Gastrocnemius medialis (tissue), 4 donors: ENCODE results near the gene IL13.
"Not testable (repeated sequence)": the region's sequence is repeated elsewhere in the genome, so short reads cannot be mapped to it uniquely, and the experiment has no call there.

ENCODE experiments used
- POLR2A ChIP-seq, 2 donors: fragments of 450-650 bp; IDR thresholded peaks; one replicate each; pipeline ENCODE4 v1.6.1; 2017; ENCODE audit warnings: antibody characterized with exemption in 2 of 2, mild to moderate bottlenecking in 2 of 2, moderate library complexity in 2 of 2
- TF ChIP-seq, protein P1 (sequence below), 5 experiments: fragments of 450-650 bp in 3 of 5; fragments of 200-600 bp in 2 of 5; sonication (generic) in 2 of 5; IDR thresholded peaks in 4 of 5; conservative IDR thresholded peaks in 1 of 5; 1 replicate in 4 of 5; 2 replicates in 1 of 5; pipeline ENCODE4 v1.5.1; 2016 to 2019; ENCODE audit warnings: antibody characterized with exemption in 5 of 5, mild to moderate bottlenecking in 3 of 5, moderate library complexity in 3 of 5

DNA sequence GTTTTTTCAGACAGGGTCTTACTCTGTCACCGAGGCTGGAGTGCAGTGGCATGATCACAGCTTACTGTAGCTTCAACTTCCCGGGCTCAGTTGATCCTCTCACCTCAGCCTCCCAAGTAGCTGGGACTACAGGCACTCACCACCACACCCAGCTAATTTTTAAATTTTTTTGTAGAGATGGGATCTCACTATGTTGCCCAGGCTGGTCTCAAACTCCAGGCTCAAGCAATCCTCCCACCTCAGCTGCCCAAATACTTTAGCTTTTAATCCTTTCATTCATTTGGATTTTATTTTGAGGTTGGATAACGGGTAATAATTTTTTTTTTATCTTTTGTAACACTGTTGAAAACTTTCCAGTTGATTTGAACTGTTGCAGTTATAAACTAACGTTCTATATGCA lies 24.4 kb upstream of the IL13 start:
- TF ChIP-seq, protein P1, sequence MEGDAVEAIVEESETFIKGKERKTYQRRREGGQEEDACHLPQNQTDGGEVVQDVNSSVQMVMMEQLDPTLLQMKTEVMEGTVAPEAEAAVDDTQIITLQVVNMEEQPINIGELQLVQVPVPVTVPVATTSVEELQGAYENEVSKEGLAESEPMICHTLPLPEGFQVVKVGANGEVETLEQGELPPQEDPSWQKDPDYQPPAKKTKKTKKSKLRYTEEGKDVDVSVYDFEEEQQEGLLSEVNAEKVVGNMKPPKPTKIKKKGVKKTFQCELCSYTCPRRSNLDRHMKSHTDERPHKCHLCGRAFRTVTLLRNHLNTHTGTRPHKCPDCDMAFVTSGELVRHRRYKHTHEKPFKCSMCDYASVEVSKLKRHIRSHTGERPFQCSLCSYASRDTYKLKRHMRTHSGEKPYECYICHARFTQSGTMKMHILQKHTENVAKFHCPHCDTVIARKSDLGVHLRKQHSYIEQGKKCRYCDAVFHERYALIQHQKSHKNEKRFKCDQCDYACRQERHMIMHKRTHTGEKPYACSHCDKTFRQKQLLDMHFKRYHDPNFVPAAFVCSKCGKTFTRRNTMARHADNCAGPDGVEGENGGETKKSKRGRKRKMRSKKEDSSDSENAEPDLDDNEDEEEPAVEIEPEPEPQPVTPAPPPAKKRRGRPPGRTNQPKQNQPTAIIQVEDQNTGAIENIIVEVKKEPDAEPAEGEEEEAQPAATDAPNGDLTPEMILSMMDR (IDR thresholded peaks at IDR 0.05 in 4 of 5, conservative IDR thresholded peaks at IDR 0.05 in 1 of 5): not testable (repeated sequence)
- not testable (repeated sequence) for TF ChIP-seq POLR2A (IDR thresholded peaks at IDR 0.05)
